SK-N-SH treated with all-trans-retinoic acid at 6 μM for 48 hours (cell line): Measurements from ENCODE around the gene ALPG.
"Not testable (repeated sequence)": the region's sequence is repeated elsewhere in the genome, so short reads cannot be mapped to it uniquely, and the experiment has no call there.

ENCODE experiments used
- CSDC2 ChIP-seq: fragments of 250-450 bp; sonication (Bioruptor Pico); IDR thresholded peaks from 2 replicates; pipeline ENCODE4 v1.5.0; 2020; ENCODE audit warnings: mild to moderate bottlenecking, moderate library complexity
- ESRRG ChIP-seq: fragments of 250-450 bp; sonication (Bioruptor Pico); IDR thresholded peaks from 2 replicates; pipeline ENCODE4 v1.6.1; 2021; ENCODE audit warnings: mild to moderate bottlenecking
- OSR1 ChIP-seq: fragments of 250-450 bp; sonication (Bioruptor Pico); IDR thresholded peaks from 2 replicates; pipeline ENCODE4 v1.8.0; 2022; ENCODE audit warnings: moderate library complexity, mild to moderate bottlenecking, inconsistent platforms
- RARB ChIP-seq: fragments of 250-450 bp; sonication (Bioruptor Pico); IDR thresholded peaks from 2 replicates; pipeline ENCODE4 v1.8.0; 2021; ENCODE audit warnings: mild to moderate bottlenecking, moderate library complexity
- TOX ChIP-seq: fragments of 250-450 bp; sonication (Bioruptor Pico); IDR thresholded peaks from 2 replicates; pipeline ENCODE4 v1.8.0; 2021; ENCODE audit warnings: mild to moderate bottlenecking, moderate library complexity, borderline replicate concordance
- ZFP3 ChIP-seq: fragments of 250-450 bp; sonication (Bioruptor Pico); IDR thresholded peaks from 2 replicates; pipeline ENCODE4 v1.5.0; 2020; ENCODE audit warnings: mild to moderate bottlenecking, moderate library complexity
- TF ChIP-seq, protein P1 (sequence below): fragments of 250-450 bp; sonication (Bioruptor Pico); IDR thresholded peaks from 2 replicates; pipeline ENCODE4 v1.5.1; 2020; ENCODE audit warnings: low read depth, mild to moderate bottlenecking, moderate library complexity
- TF ChIP-seq, protein P2 (sequence below): fragments of 250-450 bp; sonication (Bioruptor Pico); IDR thresholded peaks from 2 replicates; pipeline ENCODE4 v1.8.0; 2020; ENCODE audit warnings: mild to moderate bottlenecking, moderate library complexity, borderline replicate concordance

DNA sequence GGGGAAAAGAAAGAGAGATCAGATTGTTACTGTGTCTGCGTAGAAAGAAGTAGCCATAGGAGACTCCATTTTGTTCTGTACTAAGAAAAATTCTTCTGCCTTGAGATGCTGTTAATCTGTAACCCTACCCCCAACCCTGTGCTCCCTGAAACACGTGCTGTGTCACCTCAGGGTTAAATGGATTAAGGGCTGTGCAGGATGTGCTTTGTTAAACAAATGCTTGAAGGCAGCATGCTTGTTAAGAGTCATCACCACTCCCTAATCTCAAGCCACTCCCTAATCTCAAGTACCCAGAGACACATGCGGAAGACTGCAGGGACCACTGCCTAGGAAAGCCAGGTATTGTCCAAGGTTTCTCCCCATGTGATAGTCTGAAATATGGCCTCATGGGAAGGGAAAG is 16.4 kb downstream of the ALPG start:
- not testable (repeated sequence) for TF ChIP-seq ESRRG (CRISPR knock-in tag); CSDC2 (CRISPR knock-in tag); OSR1 (CRISPR knock-in tag); ZFP3; RARB (CRISPR knock-in tag); TOX (CRISPR knock-in tag)
- TF ChIP-seq, protein P1, sequence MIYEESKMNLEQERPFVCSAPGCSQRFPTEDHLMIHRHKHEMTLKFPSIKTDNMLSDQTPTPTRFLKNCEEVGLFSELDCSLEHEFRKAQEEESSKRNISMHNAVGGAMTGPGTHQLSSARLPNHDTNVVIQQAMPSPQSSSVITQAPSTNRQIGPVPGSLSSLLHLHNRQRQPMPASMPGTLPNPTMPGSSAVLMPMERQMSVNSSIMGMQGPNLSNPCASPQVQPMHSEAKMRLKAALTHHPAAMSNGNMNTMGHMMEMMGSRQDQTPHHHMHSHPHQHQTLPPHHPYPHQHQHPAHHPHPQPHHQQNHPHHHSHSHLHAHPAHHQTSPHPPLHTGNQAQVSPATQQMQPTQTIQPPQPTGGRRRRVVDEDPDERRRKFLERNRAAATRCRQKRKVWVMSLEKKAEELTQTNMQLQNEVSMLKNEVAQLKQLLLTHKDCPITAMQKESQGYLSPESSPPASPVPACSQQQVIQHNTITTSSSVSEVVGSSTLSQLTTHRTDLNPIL (CRISPR knock-in tag): not testable (repeated sequence)
- TF ChIP-seq, protein P2, sequence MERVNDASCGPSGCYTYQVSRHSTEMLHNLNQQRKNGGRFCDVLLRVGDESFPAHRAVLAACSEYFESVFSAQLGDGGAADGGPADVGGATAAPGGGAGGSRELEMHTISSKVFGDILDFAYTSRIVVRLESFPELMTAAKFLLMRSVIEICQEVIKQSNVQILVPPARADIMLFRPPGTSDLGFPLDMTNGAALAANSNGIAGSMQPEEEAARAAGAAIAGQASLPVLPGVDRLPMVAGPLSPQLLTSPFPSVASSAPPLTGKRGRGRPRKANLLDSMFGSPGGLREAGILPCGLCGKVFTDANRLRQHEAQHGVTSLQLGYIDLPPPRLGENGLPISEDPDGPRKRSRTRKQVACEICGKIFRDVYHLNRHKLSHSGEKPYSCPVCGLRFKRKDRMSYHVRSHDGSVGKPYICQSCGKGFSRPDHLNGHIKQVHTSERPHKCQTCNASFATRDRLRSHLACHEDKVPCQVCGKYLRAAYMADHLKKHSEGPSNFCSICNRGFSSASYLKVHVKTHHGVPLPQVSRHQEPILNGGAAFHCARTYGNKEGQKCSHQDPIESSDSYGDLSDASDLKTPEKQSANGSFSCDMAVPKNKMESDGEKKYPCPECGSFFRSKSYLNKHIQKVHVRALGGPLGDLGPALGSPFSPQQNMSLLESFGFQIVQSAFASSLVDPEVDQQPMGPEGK (CRISPR knock-in tag): not testable (repeated sequence)
